GM19463 (cell line): ENCODE data around the gene TOB2.
"Not testable (repeated sequence)": the region's sequence is repeated elsewhere in the genome, so short reads cannot be mapped to it uniquely, and the experiment has no call there.

Experiments
- ATAC-seq: cut with Tn5 transposase; IDR thresholded peaks from one replicate; pipeline ENCODE4 v1.9.1; 2021; ENCODE audit warnings: mild to moderate bottlenecking, moderate library complexity; ENCODE audit not compliant: unreplicated experiment

Gene TOB2

GRCh38 chr22:41468381-41469217 lies 22.0 kb upstream of the TOB2 start, which contains the start of the genes ACO2 and PHF5A:
TSS of gene ACO2 (plus strand) at chr22:41469117. CDS start at chr22:41469147, 30 bp downstream.
TSS of gene PHF5A (minus strand) at chr22:41468692. CDS start at chr22:41468653, 39 bp downstream.
- peak; percentile 91 for ATAC-seq

DNA sequence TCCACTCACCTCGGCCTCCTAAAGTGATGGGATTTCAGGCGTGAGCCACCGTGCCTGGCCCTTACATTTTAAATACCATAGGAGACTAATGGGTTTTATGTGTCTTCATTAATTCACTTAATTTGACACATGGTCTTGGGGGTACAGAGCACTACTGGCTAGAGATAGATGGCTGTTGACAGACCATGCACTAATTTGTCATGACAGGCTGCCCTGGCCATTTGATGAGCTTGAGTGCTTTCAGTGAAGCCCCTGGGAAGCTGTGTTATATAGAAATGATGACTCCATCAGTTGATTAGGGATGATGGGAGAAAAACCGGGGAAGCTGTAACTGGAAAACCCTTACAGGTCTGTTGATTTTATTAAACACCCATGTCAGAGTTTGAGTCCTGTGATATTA lies 15.3 kb upstream of the TOB2 start:
- no peak for ATAC-seq

DNA sequence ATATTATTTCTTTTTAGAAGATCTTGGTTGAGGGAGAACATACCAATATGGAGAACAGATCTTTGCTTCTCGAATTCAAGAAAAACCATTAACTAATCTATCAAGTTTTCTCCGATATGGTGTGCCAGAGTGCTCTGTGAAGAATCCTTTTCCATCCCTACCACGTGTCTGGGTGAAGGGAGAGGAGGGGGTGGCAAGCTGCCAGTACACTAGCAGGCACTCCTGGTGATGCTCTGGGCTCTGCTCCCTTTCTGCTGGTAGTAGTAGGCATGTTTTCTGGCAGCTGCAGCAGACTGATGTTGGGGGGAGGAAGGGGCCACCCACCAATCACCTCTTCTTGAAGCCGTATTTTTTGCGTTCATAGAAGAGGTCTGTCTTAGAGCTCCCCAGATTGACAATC lies 13.5 kb upstream of the TOB2 start:
- not testable (repeated sequence) for ATAC-seq

GRCh38 chr22:41459431-41459830 lies 12.8 kb upstream of the TOB2 start:
- no peak for ATAC-seq

DNA sequence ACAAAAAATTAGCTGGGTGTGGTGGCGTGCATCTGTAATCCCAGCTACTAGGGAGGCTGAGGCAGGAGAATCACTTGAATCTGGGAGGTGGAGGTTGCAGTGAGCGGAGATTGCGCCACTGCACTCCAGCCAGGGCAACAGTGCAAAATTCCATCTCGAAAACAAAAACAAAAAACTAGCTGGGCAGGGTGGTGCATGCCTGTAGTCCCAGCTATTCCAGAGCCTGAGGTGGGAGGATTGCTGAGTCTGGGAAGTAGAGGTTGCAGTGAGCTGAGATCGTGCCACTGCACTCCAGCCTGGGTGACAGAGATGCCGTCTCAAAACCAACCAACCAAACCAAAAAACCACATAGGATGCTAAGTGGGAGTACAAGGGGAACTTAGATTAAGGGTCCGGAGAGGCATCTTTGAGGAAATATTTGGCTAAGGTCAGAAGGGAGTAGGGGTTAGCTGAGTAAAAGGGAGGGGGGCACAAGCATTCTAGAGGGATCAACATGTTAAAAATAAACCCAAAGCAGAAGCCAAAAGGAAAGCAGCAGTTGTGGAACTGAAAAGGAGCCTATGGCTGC lies 11.6 kb upstream of the TOB2 start:
- ATAC-seq, result no peak

DNA sequence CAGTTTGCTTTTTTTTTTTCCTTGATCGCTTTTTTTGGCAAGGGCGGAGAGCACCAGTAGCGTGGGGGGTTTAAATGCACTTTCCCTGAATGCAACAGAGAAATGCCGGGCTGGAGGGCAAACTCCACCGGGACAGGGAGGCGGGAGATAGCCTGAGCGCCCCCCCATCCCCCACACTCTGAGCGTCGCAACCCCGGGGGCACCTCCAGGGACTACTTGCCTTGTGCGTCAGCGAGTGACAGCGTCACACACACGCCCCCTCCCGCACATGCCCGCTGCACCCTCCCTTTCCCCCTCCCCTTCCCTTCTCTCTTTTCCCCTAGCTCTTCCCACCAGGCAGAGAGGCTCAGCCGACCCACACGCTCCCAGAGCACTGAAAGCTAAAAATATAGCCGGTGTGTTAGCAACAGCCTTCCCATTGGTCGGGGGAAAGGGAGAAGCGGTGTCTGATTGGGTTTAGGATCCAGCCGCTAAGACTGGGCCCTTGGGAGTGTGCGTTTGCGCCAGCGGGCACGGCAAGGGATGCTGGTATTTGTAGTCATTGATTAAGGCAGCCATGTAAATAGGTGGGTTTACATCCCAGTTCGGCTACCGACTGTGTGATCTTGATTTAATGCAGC lies 1.7 kb upstream of the TOB2 start:
- ATAC-seq, result peak; percentile 58

DNA sequence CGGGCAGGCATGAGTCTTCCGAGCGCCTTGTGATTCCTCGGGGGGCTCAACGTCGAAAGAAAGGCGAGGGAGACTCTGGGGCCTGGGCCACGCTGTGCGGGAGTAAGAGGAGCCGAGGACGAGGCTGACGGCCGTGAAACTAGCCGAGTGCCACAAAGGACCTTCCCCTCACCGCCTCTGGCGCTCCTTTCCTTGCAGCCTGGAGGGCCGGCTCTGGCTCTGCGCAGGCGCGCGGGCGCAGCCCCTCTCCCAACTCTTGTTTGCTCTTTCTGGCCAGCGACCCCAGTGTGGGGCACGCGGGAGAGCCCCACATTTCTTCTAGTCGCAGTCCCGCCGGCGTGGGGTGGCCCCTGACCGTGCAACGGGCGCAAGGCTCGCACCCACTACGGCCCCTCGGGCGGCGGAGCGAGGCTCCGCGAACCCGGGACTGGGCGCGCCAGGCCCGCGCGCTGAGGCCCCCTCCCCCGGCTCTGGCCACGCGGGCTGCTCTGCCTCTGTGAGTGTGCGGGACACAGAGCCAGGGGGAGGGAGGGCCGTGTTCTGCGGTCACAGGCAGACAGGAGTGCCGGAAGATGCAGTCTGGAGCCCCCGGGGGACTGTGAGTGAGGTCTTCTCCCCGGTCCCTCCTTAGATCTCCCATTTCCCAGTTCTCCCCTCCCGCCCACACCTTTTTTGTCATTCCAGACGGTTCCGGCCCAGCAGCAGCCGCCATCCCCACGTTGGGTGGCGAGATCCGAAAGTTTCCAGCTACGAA lies 1.0 kb upstream of the TOB2 start:
- ATAC-seq, result no peak

DNA sequence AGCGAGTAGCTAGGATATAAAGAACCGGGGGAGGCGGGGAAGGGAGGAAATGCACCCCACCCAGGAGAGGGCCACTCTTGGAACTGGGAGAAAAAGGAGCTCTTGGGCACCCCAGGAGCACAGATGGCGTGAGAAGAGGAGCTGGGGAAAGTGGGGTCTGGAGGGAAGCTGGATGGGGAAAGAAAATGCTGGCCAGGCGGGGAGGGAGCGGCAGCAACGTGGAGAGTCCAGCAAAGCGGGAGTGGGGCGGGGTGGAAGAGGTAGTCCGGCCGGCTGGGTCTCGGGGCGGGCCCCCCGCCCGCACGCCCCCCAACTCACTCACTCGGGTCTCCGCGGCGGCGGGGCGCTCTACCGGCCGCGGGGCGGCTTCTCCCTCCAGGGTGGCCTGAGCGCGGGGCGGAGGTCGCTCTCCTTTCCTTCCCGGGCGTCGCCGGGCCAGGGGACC lies 522 bp downstream of the TOB2 start:
- no peak for ATAC-seq

DNA sequence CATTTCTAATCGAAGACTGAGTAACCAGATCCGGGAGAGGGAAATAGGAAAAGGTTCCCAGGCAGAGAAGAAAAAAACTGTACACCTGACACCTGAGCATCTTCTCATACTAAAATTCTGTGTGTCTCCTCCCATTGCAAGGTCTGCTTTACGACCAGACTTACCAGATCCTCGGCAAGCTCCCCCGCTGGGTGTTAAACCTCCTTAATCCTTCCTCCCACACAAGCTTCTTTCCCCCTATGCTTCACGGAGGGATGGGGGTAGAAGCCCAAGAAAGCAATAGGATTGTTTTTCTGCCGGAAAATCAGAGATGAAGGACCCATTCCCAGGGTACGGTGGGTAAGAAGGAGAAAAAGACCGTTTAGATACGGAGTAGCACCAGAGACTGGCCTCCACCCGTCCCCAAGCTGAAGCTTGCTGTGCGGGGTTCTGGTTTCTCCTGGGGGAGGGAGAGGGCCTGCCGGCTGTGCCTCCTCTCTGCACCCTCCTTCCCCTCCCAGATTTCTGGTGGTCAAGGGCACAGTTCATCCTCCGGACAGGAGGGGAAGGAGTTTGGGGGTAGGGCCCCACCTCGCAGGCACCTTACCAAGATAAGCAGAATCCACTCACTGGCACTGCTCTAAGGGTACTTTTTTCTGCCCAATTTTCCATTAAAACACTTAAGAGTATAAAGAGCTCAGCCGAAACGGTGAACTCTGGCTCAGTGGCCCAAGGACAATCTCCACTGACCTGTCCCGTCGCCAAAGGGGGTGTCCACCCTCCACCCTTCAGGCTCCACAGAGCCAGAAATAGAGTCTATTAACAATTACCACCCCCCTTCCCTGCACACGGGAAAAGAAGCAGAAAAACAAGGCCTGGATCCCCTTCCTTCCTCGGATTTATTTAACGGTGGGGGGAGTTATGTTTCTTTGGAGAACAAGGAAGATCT lies 1.2 kb downstream of the TOB2 start:
- ATAC-seq, result no peak

- peak; percentile 53 for ATAC-seq
Measured at GRCh38 chr22:41444360-41445128, 2.1 kb downstream of the TOB2 start.

GRCh38 chr22:41442240-41442792 lies 4.3 kb downstream of the TOB2 start:
- no peak for ATAC-seq

DNA sequence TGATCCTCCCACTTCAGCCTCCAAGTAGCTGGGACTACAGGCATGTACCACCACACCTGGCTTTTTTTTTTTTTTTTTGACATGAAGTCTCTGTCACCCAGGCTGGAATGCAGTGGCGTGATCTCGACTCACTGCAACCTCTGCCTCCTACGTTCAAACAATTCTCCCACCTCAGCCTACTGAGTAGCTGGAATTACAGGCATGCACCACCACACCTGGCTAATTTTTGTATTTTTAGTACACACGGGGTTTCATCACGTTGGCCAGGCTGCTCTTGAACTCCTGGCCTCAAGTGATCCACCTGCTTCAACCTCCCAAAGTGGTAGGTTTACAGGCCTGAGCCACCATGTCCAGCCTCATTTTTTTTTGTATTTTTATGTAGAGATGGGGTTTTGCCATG lies 6.1 kb downstream of the TOB2 start:
- not testable (repeated sequence) for ATAC-seq

DNA sequence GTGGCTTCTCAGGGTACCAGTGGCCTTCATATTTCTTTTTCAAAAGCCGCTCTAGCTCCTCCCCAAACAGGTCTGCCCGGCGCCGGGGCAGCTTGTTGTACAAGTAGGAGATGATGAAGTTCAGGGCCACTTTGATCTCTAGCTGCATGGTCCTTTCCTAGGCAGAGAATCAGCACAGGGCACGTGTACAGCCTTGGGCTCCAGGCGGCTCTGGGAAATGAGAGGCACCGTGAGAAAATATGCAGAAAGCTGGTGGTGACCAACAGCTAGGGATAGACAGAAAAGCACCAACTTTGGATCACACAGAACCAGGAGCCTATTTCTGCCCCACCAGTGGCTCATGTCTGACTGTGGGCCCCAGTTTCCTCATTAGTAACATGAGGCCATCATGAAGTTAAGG lies 9.4 kb downstream of the TOB2 start:
- ATAC-seq, result no peak

DNA sequence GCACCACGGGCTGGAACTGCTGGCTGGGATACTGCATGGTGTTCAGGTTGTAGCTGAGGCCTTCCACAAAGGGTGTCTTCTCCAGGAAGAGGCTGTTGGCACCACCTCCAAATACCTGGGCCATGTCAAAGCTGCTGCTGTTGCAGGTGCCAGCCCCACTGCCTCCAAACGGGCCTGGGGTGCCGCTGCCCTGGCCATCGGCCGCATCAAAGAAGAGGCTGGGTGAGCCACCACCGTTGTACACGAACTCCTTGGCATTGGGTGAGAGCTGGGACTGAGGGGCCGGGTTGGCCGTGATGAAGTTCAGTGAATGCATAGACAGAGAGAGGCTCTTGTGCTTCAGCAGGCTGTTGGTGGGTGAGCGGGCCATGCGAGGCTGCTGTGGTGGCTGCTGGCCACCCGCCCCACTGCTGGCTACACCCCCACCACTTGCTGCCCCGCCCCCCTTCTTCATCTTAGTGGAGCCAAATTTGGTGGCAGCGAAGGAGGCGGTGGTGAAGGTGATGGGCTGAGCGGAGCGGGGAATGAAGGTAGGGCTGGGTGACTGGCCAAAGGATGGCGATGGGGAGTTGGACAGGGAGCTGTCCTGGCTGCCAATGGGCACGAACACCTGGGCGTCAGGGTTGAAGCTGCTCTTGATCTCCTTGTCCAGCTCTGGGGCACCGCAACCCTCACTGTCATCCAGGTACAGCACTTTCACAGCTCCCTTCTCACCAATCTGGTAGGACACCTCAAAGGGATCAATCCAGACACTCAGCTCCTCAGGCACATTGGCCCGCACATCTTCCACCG lies 10.1 kb downstream of the TOB2 start:
- no peak for ATAC-seq

- ATAC-seq, result no peak
Measured at GRCh38 chr22:41435560-41435959, 11.0 kb downstream of the TOB2 start.

DNA sequence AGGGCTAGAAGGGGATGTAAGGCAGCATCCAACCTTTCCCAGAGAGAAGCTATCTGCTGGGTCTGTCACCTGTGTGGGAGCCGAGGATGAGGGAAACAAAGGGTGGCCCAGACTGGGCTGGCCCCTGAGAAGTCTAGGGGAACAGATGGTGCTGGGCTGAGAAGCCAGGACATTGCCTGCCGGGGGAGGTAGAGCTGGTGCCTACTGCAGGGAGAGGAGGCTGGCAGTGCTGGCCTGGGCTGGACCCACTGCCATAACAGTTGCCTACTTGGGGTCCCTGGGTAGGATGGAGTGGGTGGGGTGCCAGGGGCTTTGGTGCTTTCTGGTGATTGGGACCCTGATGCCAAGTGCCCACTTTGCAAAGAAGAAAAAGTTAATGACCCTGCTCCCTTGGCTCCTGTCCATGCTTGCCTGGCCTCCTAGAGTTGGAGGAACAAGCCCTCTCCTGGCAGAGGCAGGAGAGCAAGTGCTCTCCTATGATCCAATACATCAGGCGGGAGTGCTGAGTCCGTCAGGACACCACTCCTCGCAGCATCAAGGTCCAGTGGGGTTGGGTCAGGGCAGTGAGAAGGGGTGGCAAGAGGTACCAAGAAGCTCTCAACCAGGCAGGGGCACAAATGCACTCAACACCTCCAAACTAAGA lies 12.1 kb downstream of the TOB2 start:
- not testable (repeated sequence) for ATAC-seq

DNA sequence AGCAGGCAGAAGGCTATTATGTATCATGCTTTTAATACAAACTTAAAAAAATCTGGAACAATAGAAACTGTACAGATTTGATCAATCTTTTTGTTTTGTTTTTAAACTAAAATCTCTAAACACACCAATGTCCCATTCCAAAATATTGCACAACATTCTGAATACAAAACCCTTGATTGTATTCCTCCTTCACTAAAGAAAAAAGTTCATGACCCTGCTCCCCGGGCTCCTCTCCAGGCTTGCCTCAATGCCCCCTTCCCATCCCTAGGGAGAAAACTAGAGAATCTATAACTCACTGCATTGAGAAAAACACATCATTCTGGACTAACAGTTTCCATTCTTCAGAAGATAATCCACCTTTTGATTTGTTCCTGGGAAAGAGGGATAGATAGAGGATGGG lies 13.1 kb downstream of the TOB2 start:
- ATAC-seq, result not testable (repeated sequence)

GRCh38 chr22:41431656-41432055 lies 14.9 kb downstream of the TOB2 start:
- ATAC-seq, result no peak
